Cardiac muscle cell (in vitro differentiated cells and primary cell): Measurements from ENCODE around the gene AUTS2. TPM values are rescaled to one million over a fixed set of nuclear protein-coding genes. Genes with fewer than 3 reads are reported as not detected.

Experiments used
- DNase-seq, 2 donors: peaks; one replicate each; pipeline versions ENCODE4 v3.0.0 to v3.0.0-alpha.2; 2010 to 2017; ENCODE audit warnings: low read depth in 1 of 2, low spot score in 1 of 2
- H3K27ac ChIP-seq: fragments of 200-600 bp; sonication (generic); 2 replicates; pipeline ENCODE4 v1.5.1; 2016
- H3K27me3 ChIP-seq: fragments of 200-600 bp; sonication (generic); 2 replicates; pipeline ENCODE4 v1.6.0; 2016; ENCODE audit warnings: control low read depth
- H3K36me3 ChIP-seq: fragments of 200-600 bp; sonication (generic); 2 replicates; pipeline ENCODE4 v1.5.1; 2016; ENCODE audit warnings: control low read depth
- H3K4me1 ChIP-seq: fragments of 200-600 bp; sonication (generic); 2 replicates; pipeline ENCODE4 v1.8.1; 2017; ENCODE audit warnings: low read depth, mild to moderate bottlenecking, mixed run types
- H3K4me3 ChIP-seq: fragments of 200-600 bp; sonication (generic); 2 replicates; pipeline ENCODE4 v1.5.1; 2016; ENCODE audit warnings: mild to moderate bottlenecking
- H3K9me3 ChIP-seq: fragments of 200-600 bp; sonication (generic); 2 replicates; pipeline ENCODE4 v1.5.1; 2017; ENCODE audit warnings: low read depth, mild to moderate bottlenecking, control low read depth
- polyA plus RNA-seq: library from polyadenylated mRNA; unstranded; fragments of >200 nt; fragmentation: Nextera tagmentation; extraction: Ambion mirVana; gene quantifications from 2 replicates; pipeline ENCODE4 v1.2.1, GENCODE V29; 2016
- total RNA-seq: library from RNA; depleted of rRNA; stranded (reverse); fragments of >200 nt; gene quantifications from 2 replicates; pipeline ENCODE4 v1.2.3, GENCODE V29; 2016
- TF ChIP-seq, protein P1 (sequence below): IDR thresholded peaks from 2 replicates; pipeline ENCODE4 v1.5.1; 2012; ENCODE audit warnings: low read depth, mild to moderate bottlenecking, low read length

Gene AUTS2
- total and polyA plus RNA-seq, 2 experiments from 2014 or later: 41.0 to 45.5 TPM

- Histone ChIP-seq H3K9me3 (no peaks in the 10 kb centered on the region), H3K4me1 (peaks cover 40% of the 10 kb centered on the region), H3K27ac (no peak overlapping the region), H3K4me3 (no peak overlapping the region), H3K36me3 (no peaks in the 10 kb centered on the region), H3K27me3 (no peaks in the 10 kb centered on the region)
- TF ChIP-seq, protein P1, sequence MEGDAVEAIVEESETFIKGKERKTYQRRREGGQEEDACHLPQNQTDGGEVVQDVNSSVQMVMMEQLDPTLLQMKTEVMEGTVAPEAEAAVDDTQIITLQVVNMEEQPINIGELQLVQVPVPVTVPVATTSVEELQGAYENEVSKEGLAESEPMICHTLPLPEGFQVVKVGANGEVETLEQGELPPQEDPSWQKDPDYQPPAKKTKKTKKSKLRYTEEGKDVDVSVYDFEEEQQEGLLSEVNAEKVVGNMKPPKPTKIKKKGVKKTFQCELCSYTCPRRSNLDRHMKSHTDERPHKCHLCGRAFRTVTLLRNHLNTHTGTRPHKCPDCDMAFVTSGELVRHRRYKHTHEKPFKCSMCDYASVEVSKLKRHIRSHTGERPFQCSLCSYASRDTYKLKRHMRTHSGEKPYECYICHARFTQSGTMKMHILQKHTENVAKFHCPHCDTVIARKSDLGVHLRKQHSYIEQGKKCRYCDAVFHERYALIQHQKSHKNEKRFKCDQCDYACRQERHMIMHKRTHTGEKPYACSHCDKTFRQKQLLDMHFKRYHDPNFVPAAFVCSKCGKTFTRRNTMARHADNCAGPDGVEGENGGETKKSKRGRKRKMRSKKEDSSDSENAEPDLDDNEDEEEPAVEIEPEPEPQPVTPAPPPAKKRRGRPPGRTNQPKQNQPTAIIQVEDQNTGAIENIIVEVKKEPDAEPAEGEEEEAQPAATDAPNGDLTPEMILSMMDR: no peak
- no peak for DNase-seq
Measured at GRCh38 chr7:69818636-69819332, 220.5 kb downstream of the AUTS2 start.

- Histone ChIP-seq H3K27ac (no peak overlapping the region), H3K27me3 (no peaks in the 10 kb centered on the region), H3K9me3 (no peaks in the 10 kb centered on the region), H3K4me3 (no peak overlapping the region), H3K36me3 (no peaks in the 10 kb centered on the region), H3K4me1 (peaks cover 37% of the 10 kb centered on the region)
- TF ChIP-seq, protein P1: no peak
- no peak for DNase-seq
Measured at GRCh38 chr7:69819333-69819705, 221.0 kb downstream of the AUTS2 start.

DNA sequence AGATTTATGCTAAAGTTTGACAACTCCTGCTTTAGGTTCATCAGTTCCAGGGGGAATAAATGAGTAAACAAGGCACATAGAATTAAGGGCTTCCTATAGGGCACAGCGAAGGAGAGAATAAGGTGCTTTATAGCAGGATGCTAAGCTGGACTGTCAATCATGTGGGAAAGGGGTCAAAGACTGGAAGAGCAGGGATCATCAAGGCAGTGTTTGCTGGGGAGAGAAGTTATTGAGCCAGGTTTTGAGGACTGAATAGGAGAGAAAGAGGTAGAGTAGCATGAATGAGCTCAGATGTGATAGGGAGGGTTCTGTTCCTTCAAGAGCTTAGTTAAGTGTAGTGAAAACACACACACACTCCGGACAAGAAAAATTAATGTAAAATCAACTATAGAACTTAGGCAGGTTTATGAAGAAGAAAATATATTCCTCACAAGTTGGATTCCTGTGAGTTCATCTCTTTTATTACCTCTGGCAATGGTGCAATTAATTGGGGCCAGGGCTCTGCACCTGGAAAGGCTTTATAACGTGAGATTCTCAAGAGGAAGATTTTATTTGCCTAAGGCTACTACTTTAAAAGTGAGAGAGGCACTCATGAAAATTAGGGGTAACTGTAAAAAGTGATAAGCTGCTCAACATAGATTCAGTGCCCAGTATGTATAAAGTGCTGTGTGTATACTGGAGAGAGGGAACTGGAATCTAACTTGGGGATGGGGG is 222.4 kb downstream of the AUTS2 start:
- H3K4me1 ChIP-seq: peaks cover 30% of the 10 kb centered on the region
- DNase-seq: no peak
- no peaks in the 10 kb centered on the region for H3K36me3 ChIP-seq
- H3K9me3 ChIP-seq: no peaks in the 10 kb centered on the region
- H3K27ac ChIP-seq: no peak overlapping the region
- no peaks in the 10 kb centered on the region for H3K27me3 ChIP-seq
- no peak overlapping the region for H3K4me3 ChIP-seq
- TF ChIP-seq, protein P1: no peak

DNA sequence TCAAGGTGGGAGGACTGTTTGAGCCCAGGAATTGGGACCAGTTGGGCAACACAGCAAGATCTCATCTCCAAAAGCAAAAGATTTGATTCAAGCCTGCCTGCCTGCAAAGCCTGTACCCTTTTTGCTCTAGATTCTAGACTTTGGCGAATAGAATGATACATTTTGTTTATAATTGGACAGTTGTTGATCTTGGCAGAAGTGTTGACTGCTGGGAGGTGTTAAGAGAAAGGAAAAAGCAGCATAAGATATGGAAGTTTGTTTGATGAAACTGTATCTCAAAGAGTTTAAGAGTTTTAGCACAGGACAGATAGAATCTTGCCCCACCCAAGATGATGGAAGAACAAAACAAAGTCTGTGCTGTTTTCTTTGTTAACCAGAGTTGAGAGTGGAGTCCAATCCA is 224.1 kb downstream of the AUTS2 start:
- TF ChIP-seq, protein P1: no peak

GRCh38 chr7:69823151-69823744 is 225.0 kb downstream of the AUTS2 start:
- Histone ChIP-seq H3K4me1 (peaks cover 29% of the 10 kb centered on the region), H3K9me3 (no peaks in the 10 kb centered on the region), H3K36me3 (no peaks in the 10 kb centered on the region), H3K27me3 (no peaks in the 10 kb centered on the region), H3K27ac (no peak overlapping the region), H3K4me3 (no peak overlapping the region)
- TF ChIP-seq, protein P1: no peak
- no peak for DNase-seq

More for the DNA sequence above, 224.1 kb downstream of the AUTS2 start:
- peaks cover 30% of the 10 kb centered on the region for H3K4me1 ChIP-seq
- no peak overlapping the region for H3K4me3 ChIP-seq
- H3K9me3 ChIP-seq: no peaks in the 10 kb centered on the region
- H3K27me3 ChIP-seq: no peaks in the 10 kb centered on the region
- no peaks in the 10 kb centered on the region for H3K36me3 ChIP-seq
- DNase-seq: no peak
- H3K27ac ChIP-seq: no peak overlapping the region
